ENCODE measurements around the gene RNF26.

DNA sequence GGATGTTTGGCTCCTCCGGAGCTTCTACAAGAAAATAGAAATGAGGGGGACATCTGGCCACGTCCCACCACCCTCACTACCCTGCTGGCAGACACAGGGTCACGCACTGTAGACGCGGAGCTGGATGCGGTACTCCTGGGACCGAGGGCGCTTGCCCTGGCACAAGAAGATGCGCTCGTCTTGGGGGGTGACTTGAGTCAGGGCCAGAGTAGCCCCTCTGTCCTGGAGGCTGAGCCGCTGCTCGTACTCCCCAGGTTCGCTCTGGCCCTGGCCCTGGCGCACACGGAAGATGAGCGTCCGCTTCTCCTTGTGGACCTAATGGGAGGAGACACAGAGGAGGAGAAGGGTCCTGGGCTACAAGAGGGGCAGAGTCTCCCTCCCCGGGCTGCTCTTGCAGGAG is 19.6 kb upstream of the RNF26 start:
- TF ChIP-seq, protein P1, sequence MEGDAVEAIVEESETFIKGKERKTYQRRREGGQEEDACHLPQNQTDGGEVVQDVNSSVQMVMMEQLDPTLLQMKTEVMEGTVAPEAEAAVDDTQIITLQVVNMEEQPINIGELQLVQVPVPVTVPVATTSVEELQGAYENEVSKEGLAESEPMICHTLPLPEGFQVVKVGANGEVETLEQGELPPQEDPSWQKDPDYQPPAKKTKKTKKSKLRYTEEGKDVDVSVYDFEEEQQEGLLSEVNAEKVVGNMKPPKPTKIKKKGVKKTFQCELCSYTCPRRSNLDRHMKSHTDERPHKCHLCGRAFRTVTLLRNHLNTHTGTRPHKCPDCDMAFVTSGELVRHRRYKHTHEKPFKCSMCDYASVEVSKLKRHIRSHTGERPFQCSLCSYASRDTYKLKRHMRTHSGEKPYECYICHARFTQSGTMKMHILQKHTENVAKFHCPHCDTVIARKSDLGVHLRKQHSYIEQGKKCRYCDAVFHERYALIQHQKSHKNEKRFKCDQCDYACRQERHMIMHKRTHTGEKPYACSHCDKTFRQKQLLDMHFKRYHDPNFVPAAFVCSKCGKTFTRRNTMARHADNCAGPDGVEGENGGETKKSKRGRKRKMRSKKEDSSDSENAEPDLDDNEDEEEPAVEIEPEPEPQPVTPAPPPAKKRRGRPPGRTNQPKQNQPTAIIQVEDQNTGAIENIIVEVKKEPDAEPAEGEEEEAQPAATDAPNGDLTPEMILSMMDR (IDR thresholded peaks at IDR 0.05): no peak
- TF ChIP-seq POLR2AphosphoS5 (IDR thresholded peaks at IDR 0.05; ENCODE audit: low read depth, low read length) (no peak), TCF7L2 (IDR thresholded peaks at IDR 0.05; ENCODE audit: low read depth, low read length) (no peak), SIN3A (IDR thresholded peaks at IDR 0.05; ENCODE audit: borderline replicate concordance, insufficient read depth, low read depth, low read length) (no peak)
- TF ChIP-seq, protein P2, sequence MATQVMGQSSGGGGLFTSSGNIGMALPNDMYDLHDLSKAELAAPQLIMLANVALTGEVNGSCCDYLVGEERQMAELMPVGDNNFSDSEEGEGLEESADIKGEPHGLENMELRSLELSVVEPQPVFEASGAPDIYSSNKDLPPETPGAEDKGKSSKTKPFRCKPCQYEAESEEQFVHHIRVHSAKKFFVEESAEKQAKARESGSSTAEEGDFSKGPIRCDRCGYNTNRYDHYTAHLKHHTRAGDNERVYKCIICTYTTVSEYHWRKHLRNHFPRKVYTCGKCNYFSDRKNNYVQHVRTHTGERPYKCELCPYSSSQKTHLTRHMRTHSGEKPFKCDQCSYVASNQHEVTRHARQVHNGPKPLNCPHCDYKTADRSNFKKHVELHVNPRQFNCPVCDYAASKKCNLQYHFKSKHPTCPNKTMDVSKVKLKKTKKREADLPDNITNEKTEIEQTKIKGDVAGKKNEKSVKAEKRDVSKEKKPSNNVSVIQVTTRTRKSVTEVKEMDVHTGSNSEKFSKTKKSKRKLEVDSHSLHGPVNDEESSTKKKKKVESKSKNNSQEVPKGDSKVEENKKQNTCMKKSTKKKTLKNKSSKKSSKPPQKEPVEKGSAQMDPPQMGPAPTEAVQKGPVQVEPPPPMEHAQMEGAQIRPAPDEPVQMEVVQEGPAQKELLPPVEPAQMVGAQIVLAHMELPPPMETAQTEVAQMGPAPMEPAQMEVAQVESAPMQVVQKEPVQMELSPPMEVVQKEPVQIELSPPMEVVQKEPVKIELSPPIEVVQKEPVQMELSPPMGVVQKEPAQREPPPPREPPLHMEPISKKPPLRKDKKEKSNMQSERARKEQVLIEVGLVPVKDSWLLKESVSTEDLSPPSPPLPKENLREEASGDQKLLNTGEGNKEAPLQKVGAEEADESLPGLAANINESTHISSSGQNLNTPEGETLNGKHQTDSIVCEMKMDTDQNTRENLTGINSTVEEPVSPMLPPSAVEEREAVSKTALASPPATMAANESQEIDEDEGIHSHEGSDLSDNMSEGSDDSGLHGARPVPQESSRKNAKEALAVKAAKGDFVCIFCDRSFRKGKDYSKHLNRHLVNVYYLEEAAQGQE (IDR thresholded peaks at IDR 0.05; ENCODE audit: insufficient read depth in 1 of 2, low read depth in 2 of 2, low read length in 1 of 2): no peak

Measured in Panc1 (cell line).